SK-N-SH treated with all-trans-retinoic acid at 6 μM for 48 hours (cell line): ENCODE measurements around the gene STN1.
"Not testable (repeated sequence)": the region's sequence is repeated elsewhere in the genome, so short reads cannot be mapped to it uniquely, and the experiment has no call there.

Experiments
- ATAC-seq: fragments of 200-7000 bp; cut with Tn5 transposase; 3 replicates; pipeline ENCODE4 v1.9.1; 2020; ENCODE audit warnings: mild to moderate bottlenecking, moderate library complexity
- ARNTL ChIP-seq: fragments of 450-650 bp; formaldehyde crosslinking; IDR thresholded peaks from 2 replicates; pipeline ENCODE4 v1.5.0; 2020; ENCODE audit warnings: low read depth, mild to moderate bottlenecking, moderate library complexity, borderline replicate concordance
- BACH2 ChIP-seq: fragments of 250-450 bp; sonication (Bioruptor Pico); IDR thresholded peaks from 2 replicates; pipeline ENCODE4 v1.9.0; 2021; ENCODE audit warnings: mild to moderate bottlenecking, borderline replicate concordance
- CSDC2 ChIP-seq: fragments of 250-450 bp; sonication (Bioruptor Pico); IDR thresholded peaks from 2 replicates; pipeline ENCODE4 v1.5.0; 2020; ENCODE audit warnings: mild to moderate bottlenecking, moderate library complexity
- ESRRG ChIP-seq: fragments of 250-450 bp; sonication (Bioruptor Pico); IDR thresholded peaks from 2 replicates; pipeline ENCODE4 v1.6.1; 2021; ENCODE audit warnings: mild to moderate bottlenecking
- GLIS3 ChIP-seq: fragments of 250-450 bp; sonication (Bioruptor Pico); IDR thresholded peaks from 2 replicates; pipeline ENCODE4 v1.5.0; 2020; ENCODE audit warnings: mild to moderate bottlenecking, moderate library complexity
- ISL1 ChIP-seq: fragments of 250-450 bp; sonication (Bioruptor Pico); IDR thresholded peaks from 2 replicates; pipeline ENCODE4 v2.1.2; 2022; ENCODE audit warnings: mild to moderate bottlenecking, moderate library complexity
- OSR1 ChIP-seq: fragments of 250-450 bp; sonication (Bioruptor Pico); IDR thresholded peaks from 2 replicates; pipeline ENCODE4 v1.8.0; 2022; ENCODE audit warnings: moderate library complexity, mild to moderate bottlenecking, inconsistent platforms
- PPARA ChIP-seq: fragments of 250-450 bp; sonication (Bioruptor Pico); IDR thresholded peaks from 2 replicates; pipeline ENCODE4 v1.5.0; 2020; ENCODE audit warnings: mild to moderate bottlenecking, borderline replicate concordance
- RARB ChIP-seq: fragments of 250-450 bp; sonication (Bioruptor Pico); IDR thresholded peaks from 2 replicates; pipeline ENCODE4 v1.8.0; 2021; ENCODE audit warnings: mild to moderate bottlenecking, moderate library complexity
- SNAI2 ChIP-seq: fragments of 250-450 bp; sonication (Bioruptor Pico); IDR thresholded peaks from 2 replicates; pipeline ENCODE4 v1.5.0; 2020; ENCODE audit warnings: mild to moderate bottlenecking, moderate library complexity
- TCF4 ChIP-seq: fragments of 250-450 bp; sonication (Bioruptor Pico); IDR thresholded peaks from 2 replicates; pipeline ENCODE4 v1.8.0; 2021; ENCODE audit warnings: mild to moderate bottlenecking, moderate library complexity, borderline replicate concordance
- TOX ChIP-seq: fragments of 250-450 bp; sonication (Bioruptor Pico); IDR thresholded peaks from 2 replicates; pipeline ENCODE4 v1.8.0; 2021; ENCODE audit warnings: mild to moderate bottlenecking, moderate library complexity, borderline replicate concordance
- ZC3H10 ChIP-seq: fragments of 250-450 bp; sonication (Bioruptor Pico); IDR thresholded peaks from 2 replicates; pipeline ENCODE4 v1.5.1; 2021; ENCODE audit warnings: mild to moderate bottlenecking, moderate library complexity
- ZFP3 ChIP-seq: fragments of 250-450 bp; sonication (Bioruptor Pico); IDR thresholded peaks from 2 replicates; pipeline ENCODE4 v1.5.0; 2020; ENCODE audit warnings: mild to moderate bottlenecking, moderate library complexity
- ZNF565 ChIP-seq: fragments of 450-650 bp; formaldehyde crosslinking; conservative IDR thresholded peaks from 2 replicates; pipeline ENCODE4 v1.5.0; 2020; ENCODE audit warnings: low read depth, mild to moderate bottlenecking, moderate library complexity
- ZNF70 ChIP-seq: fragments of 450-650 bp; formaldehyde crosslinking; IDR thresholded peaks from 2 replicates; pipeline ENCODE4 v1.5.0; 2020; ENCODE audit warnings: mild to moderate bottlenecking, moderate library complexity
- ZNF8 ChIP-seq: fragments of 450-650 bp; formaldehyde crosslinking; IDR thresholded peaks from 2 replicates; pipeline ENCODE4 v1.5.0; 2020; ENCODE audit warnings: mild to moderate bottlenecking, moderate library complexity
- TF ChIP-seq, protein P1 (sequence below): fragments of 250-450 bp; sonication (Bioruptor Pico); IDR thresholded peaks from 2 replicates; pipeline ENCODE4 v1.5.1; 2020; ENCODE audit warnings: low read depth, mild to moderate bottlenecking, moderate library complexity
- TF ChIP-seq, protein P2 (sequence below): fragments of 250-450 bp; sonication (Bioruptor Pico); IDR thresholded peaks from 2 replicates; pipeline ENCODE4 v1.5.0; 2020; ENCODE audit warnings: mild to moderate bottlenecking, moderate library complexity
- TF ChIP-seq, protein P3 (sequence below): fragments of 250-450 bp; sonication (Bioruptor Pico); IDR thresholded peaks from 2 replicates; pipeline ENCODE4 v1.5.1; 2021; ENCODE audit warnings: mild to moderate bottlenecking, moderate library complexity
- TF ChIP-seq, protein P4 (sequence below): fragments of 250-450 bp; sonication (Bioruptor Pico); IDR thresholded peaks from 2 replicates; pipeline ENCODE4 v1.8.0; 2020; ENCODE audit warnings: mild to moderate bottlenecking, moderate library complexity, borderline replicate concordance

The STN1 gene

GRCh38 chr10:103847909-103848468 is 70.0 kb downstream of the STN1 start:
- TF ChIP-seq ZNF70 (CRISPR knock-in tag) (no peak), OSR1 (CRISPR knock-in tag) (no peak), TCF4 (CRISPR knock-in tag) (no peak), ARNTL (CRISPR knock-in tag) (no peak), ZFP3 (no peak), GLIS3 (CRISPR knock-in tag) (no peak), TOX (CRISPR knock-in tag) (no peak), PPARA (no peak), ISL1 (CRISPR knock-in tag) (no peak), RARB (CRISPR knock-in tag) (no peak), ZNF565 (no peak), ZNF8 (CRISPR knock-in tag) (no peak), ESRRG (no peak)
- TF ChIP-seq, protein P1, sequence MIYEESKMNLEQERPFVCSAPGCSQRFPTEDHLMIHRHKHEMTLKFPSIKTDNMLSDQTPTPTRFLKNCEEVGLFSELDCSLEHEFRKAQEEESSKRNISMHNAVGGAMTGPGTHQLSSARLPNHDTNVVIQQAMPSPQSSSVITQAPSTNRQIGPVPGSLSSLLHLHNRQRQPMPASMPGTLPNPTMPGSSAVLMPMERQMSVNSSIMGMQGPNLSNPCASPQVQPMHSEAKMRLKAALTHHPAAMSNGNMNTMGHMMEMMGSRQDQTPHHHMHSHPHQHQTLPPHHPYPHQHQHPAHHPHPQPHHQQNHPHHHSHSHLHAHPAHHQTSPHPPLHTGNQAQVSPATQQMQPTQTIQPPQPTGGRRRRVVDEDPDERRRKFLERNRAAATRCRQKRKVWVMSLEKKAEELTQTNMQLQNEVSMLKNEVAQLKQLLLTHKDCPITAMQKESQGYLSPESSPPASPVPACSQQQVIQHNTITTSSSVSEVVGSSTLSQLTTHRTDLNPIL (CRISPR knock-in tag): no peak
- no peak for ATAC-seq

DNA sequence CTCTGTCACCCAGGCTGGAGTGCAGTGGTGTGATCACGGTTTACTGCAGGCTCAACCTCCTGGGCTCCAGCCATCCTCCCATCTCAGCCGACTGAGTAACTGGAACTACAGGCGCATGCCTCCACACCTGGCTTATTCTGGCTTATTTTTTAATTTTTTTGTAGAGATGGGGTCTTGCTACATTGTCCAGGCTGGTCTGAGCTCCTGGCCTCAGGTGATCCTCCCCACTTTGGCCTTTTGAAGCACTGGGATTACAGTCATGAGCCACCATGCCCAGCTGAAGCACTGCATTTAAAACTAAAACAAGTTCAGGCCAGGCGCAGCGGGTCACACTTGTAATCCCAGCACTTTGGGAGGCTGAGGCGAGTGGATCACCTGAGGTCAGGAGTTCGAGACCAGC is 70.6 kb downstream of the STN1 start:
- ATAC-seq: no peak
- TF ChIP-seq, protein P2, sequence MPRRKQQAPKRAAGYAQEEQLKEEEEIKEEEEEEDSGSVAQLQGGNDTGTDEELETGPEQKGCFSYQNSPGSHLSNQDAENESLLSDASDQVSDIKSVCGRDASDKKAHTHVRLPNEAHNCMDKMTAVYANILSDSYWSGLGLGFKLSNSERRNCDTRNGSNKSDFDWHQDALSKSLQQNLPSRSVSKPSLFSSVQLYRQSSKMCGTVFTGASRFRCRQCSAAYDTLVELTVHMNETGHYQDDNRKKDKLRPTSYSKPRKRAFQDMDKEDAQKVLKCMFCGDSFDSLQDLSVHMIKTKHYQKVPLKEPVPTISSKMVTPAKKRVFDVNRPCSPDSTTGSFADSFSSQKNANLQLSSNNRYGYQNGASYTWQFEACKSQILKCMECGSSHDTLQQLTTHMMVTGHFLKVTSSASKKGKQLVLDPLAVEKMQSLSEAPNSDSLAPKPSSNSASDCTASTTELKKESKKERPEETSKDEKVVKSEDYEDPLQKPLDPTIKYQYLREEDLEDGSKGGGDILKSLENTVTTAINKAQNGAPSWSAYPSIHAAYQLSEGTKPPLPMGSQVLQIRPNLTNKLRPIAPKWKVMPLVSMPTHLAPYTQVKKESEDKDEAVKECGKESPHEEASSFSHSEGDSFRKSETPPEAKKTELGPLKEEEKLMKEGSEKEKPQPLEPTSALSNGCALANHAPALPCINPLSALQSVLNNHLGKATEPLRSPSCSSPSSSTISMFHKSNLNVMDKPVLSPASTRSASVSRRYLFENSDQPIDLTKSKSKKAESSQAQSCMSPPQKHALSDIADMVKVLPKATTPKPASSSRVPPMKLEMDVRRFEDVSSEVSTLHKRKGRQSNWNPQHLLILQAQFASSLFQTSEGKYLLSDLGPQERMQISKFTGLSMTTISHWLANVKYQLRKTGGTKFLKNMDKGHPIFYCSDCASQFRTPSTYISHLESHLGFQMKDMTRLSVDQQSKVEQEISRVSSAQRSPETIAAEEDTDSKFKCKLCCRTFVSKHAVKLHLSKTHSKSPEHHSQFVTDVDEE (CRISPR knock-in tag): no peak
- TF ChIP-seq, protein P3, sequence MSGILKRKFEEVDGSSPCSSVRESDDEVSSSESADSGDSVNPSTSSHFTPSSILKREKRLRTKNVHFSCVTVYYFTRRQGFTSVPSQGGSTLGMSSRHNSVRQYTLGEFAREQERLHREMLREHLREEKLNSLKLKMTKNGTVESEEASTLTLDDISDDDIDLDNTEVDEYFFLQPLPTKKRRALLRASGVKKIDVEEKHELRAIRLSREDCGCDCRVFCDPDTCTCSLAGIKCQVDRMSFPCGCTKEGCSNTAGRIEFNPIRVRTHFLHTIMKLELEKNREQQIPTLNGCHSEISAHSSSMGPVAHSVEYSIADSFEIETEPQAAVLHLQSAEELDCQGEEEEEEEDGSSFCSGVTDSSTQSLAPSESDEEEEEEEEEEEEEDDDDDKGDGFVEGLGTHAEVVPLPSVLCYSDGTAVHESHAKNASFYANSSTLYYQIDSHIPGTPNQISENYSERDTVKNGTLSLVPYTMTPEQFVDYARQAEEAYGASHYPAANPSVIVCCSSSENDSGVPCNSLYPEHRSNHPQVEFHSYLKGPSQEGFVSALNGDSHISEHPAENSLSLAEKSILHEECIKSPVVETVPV (CRISPR knock-in tag): no peak
- TF ChIP-seq ZNF70 (CRISPR knock-in tag) (no peak), RARB (CRISPR knock-in tag) (no peak), PPARA (no peak), BACH2 (no peak), TOX (CRISPR knock-in tag) (no peak), CSDC2 (CRISPR knock-in tag) (no peak), ZC3H10 (no peak)
- TF ChIP-seq, protein P4, sequence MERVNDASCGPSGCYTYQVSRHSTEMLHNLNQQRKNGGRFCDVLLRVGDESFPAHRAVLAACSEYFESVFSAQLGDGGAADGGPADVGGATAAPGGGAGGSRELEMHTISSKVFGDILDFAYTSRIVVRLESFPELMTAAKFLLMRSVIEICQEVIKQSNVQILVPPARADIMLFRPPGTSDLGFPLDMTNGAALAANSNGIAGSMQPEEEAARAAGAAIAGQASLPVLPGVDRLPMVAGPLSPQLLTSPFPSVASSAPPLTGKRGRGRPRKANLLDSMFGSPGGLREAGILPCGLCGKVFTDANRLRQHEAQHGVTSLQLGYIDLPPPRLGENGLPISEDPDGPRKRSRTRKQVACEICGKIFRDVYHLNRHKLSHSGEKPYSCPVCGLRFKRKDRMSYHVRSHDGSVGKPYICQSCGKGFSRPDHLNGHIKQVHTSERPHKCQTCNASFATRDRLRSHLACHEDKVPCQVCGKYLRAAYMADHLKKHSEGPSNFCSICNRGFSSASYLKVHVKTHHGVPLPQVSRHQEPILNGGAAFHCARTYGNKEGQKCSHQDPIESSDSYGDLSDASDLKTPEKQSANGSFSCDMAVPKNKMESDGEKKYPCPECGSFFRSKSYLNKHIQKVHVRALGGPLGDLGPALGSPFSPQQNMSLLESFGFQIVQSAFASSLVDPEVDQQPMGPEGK (CRISPR knock-in tag): no peak
- TF ChIP-seq, protein P1 (CRISPR knock-in tag): no peak

GRCh38 chr10:103845972-103846371 is 72.0 kb downstream of the STN1 start:
- TF ChIP-seq, protein P3 (CRISPR knock-in tag): no peak
- no peak for TF ChIP-seq ZNF70 (CRISPR knock-in tag)
- TF ChIP-seq, protein P1 (CRISPR knock-in tag): no peak
- TF ChIP-seq ARNTL (CRISPR knock-in tag): no peak
- no peak for TF ChIP-seq ZNF565
- no peak for TF ChIP-seq TCF4 (CRISPR knock-in tag)
- TF ChIP-seq PPARA: no peak
- TF ChIP-seq SNAI2 (CRISPR knock-in tag): no peak
- TF ChIP-seq, protein P2 (CRISPR knock-in tag): no peak
- no peak for ATAC-seq

DNA sequence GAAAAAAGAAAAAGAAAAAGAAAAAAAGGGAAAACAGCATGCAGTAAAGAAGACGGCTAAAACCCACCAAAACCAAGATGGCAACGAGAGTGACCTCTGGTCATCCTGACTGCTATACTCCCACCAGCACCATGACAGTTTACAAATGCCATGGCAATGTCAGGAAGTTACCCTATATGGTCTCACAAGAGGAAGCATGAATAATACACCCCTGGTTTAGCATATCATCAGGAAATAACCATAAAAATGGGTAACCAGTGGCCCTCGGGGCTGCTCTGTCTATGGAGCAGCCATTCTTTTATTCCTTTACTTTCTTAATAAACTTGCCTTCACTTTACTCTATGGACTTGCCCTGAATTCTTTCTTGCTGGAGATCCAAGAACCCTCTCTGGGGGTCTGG is 72.6 kb downstream of the STN1 start:
- ATAC-seq: not testable (repeated sequence)
